ENCODE results near the gene MAST2.

MAST2 gene

GRCh38 chr1:45864167-45865106 is 61.0 kb downstream of the MAST2 start:
- Histone ChIP-seq H3K23ac (ENCODE audit: low read length) (no peak overlapping the region), H3K4me3 (ENCODE audit: low read depth, low read length) (no peak overlapping the region), H3K79me1 (ENCODE audit: low read length) (no peaks in the 10 kb centered on the region), H3K79me2 (ENCODE audit: control insufficient read depth, insufficient read depth, low read length, poor library complexity) (no peaks in the 10 kb centered on the region), H3K27me3 (ENCODE audit: insufficient read depth, low read length) (no peaks in the 10 kb centered on the region), H3K9ac (ENCODE audit: low read length) (no peak overlapping the region), H3K4me2 (ENCODE audit: low read length) (no peak overlapping the region), H2BK5ac (ENCODE audit: low read depth, low read length, poor library complexity) (no peak overlapping the region), H2AFZ (ENCODE audit: insufficient read depth, low read length, poor library complexity) (no peak overlapping the region), H2AK5ac (ENCODE audit: low read length) (no peak overlapping the region), H4K12ac (ENCODE audit: low read depth, low read length) (no peak overlapping the region), H3K18ac (ENCODE audit: low read length) (no peak overlapping the region), H3K27ac (ENCODE audit: low read depth, low read length) (no peak overlapping the region), H2BK120ac (ENCODE audit: insufficient read depth, low read length, poor library complexity) (no peak overlapping the region), H4K91ac (ENCODE audit: low read depth, low read length) (no peak overlapping the region), H4K8ac (ENCODE audit: low read depth, low read length) (no peak overlapping the region), H3K14ac (ENCODE audit: low read length) (no peak overlapping the region), H3K9me3 (ENCODE audit: insufficient read depth, low read depth, low read length) (no peaks in the 10 kb centered on the region), H3K4ac (ENCODE audit: low read depth, low read length) (no peak overlapping the region), H3K36me3 (ENCODE audit: control insufficient read depth in 1 of 2, insufficient read depth in 2 of 2, low read length in 2 of 2) (no peaks in the 10 kb centered on the region), H2BK12ac (ENCODE audit: low read length) (no peak overlapping the region), H3K4me1 (ENCODE audit: control insufficient read depth in 1 of 2, insufficient read depth in 2 of 2, low read length in 2 of 2) (peaks cover 0 to 2% of the 10 kb centered on the region in 2 experiments)
- no CpG with 5 or more reads among the region's 14 CpGs for WGBS (ENCODE audit: extremely low coverage, insufficient coverage, insufficient read length)
- no peak for DNase-seq

GRCh38 chr1:45867697-45868348 is 64.4 kb downstream of the MAST2 start:
- no peaks in the 10 kb centered on the region for H3K27me3 ChIP-seq (ENCODE audit: insufficient read depth, low read length)
- no peak overlapping the region for H3K18ac ChIP-seq (ENCODE audit: low read length)
- H4K8ac ChIP-seq (ENCODE audit: low read depth, low read length), result no peak overlapping the region
- H3K9me3 ChIP-seq (ENCODE audit: insufficient read depth, low read depth, low read length), result no peaks in the 10 kb centered on the region
- no peaks in the 10 kb centered on the region for H3K79me1 ChIP-seq (ENCODE audit: low read length)
- no peak overlapping the region for H3K4me3 ChIP-seq (ENCODE audit: low read depth, low read length)
- no peaks in the 10 kb centered on the region for H3K36me3 ChIP-seq (ENCODE audit: control insufficient read depth in 1 of 2, insufficient read depth in 2 of 2, low read length in 2 of 2)
- no peak overlapping the region for H2BK120ac ChIP-seq (ENCODE audit: insufficient read depth, low read length, poor library complexity)
- no peak overlapping the region for H3K4me2 ChIP-seq (ENCODE audit: low read length)
- H3K4me1 ChIP-seq (ENCODE audit: control insufficient read depth in 1 of 2, insufficient read depth in 2 of 2, low read length in 2 of 2), result peaks cover 0 to 4% of the 10 kb centered on the region in 2 experiments
- H3K79me2 ChIP-seq (ENCODE audit: control insufficient read depth, insufficient read depth, low read length, poor library complexity), result no peaks in the 10 kb centered on the region
- no peak overlapping the region for H2BK5ac ChIP-seq (ENCODE audit: low read depth, low read length, poor library complexity)
- no peak overlapping the region for H3K9ac ChIP-seq (ENCODE audit: low read length)
- no CpG with 5 or more reads among the region's 2 CpGs for WGBS (ENCODE audit: extremely low coverage, insufficient coverage, insufficient read length)
- no peak for DNase-seq
- H3K4ac ChIP-seq (ENCODE audit: low read depth, low read length), result no peak overlapping the region
- H4K12ac ChIP-seq (ENCODE audit: low read depth, low read length), result no peak overlapping the region
- no peak overlapping the region for H3K27ac ChIP-seq (ENCODE audit: low read depth, low read length)
- H2BK12ac ChIP-seq (ENCODE audit: low read length), result no peak overlapping the region
- no peak overlapping the region for H3K23ac ChIP-seq (ENCODE audit: low read length)
- H4K91ac ChIP-seq (ENCODE audit: low read depth, low read length), result no peak overlapping the region
- no peak overlapping the region for H2AFZ ChIP-seq (ENCODE audit: insufficient read depth, low read length, poor library complexity)
- H3K14ac ChIP-seq (ENCODE audit: low read length), result no peak overlapping the region
- no peak overlapping the region for H2AK5ac ChIP-seq (ENCODE audit: low read length)

- H2AK5ac ChIP-seq (ENCODE audit: low read length), result no peak overlapping the region
- H4K8ac ChIP-seq (ENCODE audit: low read depth, low read length), result no peak overlapping the region
- no peaks in the 10 kb centered on the region for H3K9me3 ChIP-seq (ENCODE audit: insufficient read depth, low read depth, low read length)
- H4K12ac ChIP-seq (ENCODE audit: low read depth, low read length), result no peak overlapping the region
- no peak overlapping the region for H3K4me2 ChIP-seq (ENCODE audit: low read length)
- H2BK12ac ChIP-seq (ENCODE audit: low read length), result no peak overlapping the region
- no peak overlapping the region for H2BK120ac ChIP-seq (ENCODE audit: insufficient read depth, low read length, poor library complexity)
- H3K27ac ChIP-seq (ENCODE audit: low read depth, low read length), result no peak overlapping the region
- H3K14ac ChIP-seq (ENCODE audit: low read length), result no peak overlapping the region
- no peaks in the 10 kb centered on the region for H3K36me3 ChIP-seq (ENCODE audit: control insufficient read depth in 1 of 2, insufficient read depth in 2 of 2, low read length in 2 of 2)
- no peaks in the 10 kb centered on the region for H3K79me2 ChIP-seq (ENCODE audit: control insufficient read depth, insufficient read depth, low read length, poor library complexity)
- DNase-seq, result no peak
- no peak overlapping the region for H3K4me3 ChIP-seq (ENCODE audit: low read depth, low read length)
- no peak overlapping the region for H2AFZ ChIP-seq (ENCODE audit: insufficient read depth, low read length, poor library complexity)
- no peak overlapping the region for H3K4ac ChIP-seq (ENCODE audit: low read depth, low read length)
- H3K9ac ChIP-seq (ENCODE audit: low read length), result no peak overlapping the region
- H3K27me3 ChIP-seq (ENCODE audit: insufficient read depth, low read length), result no peaks in the 10 kb centered on the region
- no peak overlapping the region for H3K18ac ChIP-seq (ENCODE audit: low read length)
- H3K4me1 ChIP-seq (ENCODE audit: control insufficient read depth in 1 of 2, insufficient read depth in 2 of 2, low read length in 2 of 2), result peaks cover 0 to 2% of the 10 kb centered on the region in 2 experiments
- no peak overlapping the region for H2BK5ac ChIP-seq (ENCODE audit: low read depth, low read length, poor library complexity)
- no peak overlapping the region for H3K23ac ChIP-seq (ENCODE audit: low read length)
- H4K91ac ChIP-seq (ENCODE audit: low read depth, low read length), result no peak overlapping the region
- no peaks in the 10 kb centered on the region for H3K79me1 ChIP-seq (ENCODE audit: low read length)
These were observed 65.4 kb downstream of the MAST2 start for GRCh38 chr1:45868861-45869260.

GRCh38 chr1:45870500-45870899 is 67.1 kb downstream of the MAST2 start:
- Histone ChIP-seq H3K36me3 (ENCODE audit: control insufficient read depth in 1 of 2, insufficient read depth in 2 of 2, low read length in 2 of 2) (no peaks in the 10 kb centered on the region), H2BK12ac (ENCODE audit: low read length) (no peak overlapping the region), H3K4me2 (ENCODE audit: low read length) (no peak overlapping the region), H3K4ac (ENCODE audit: low read depth, low read length) (no peak overlapping the region), H4K91ac (ENCODE audit: low read depth, low read length) (no peak overlapping the region), H3K9ac (ENCODE audit: low read length) (no peak overlapping the region), H3K18ac (ENCODE audit: low read length) (no peak overlapping the region), H3K14ac (ENCODE audit: low read length) (no peak overlapping the region), H3K23ac (ENCODE audit: low read length) (no peak overlapping the region), H2BK5ac (ENCODE audit: low read depth, low read length, poor library complexity) (no peak overlapping the region), H3K79me2 (ENCODE audit: control insufficient read depth, insufficient read depth, low read length, poor library complexity) (no peaks in the 10 kb centered on the region), H3K27ac (ENCODE audit: low read depth, low read length) (no peak overlapping the region), H3K27me3 (ENCODE audit: insufficient read depth, low read length) (no peaks in the 10 kb centered on the region), H4K12ac (ENCODE audit: low read depth, low read length) (no peak overlapping the region), H3K79me1 (ENCODE audit: low read length) (no peaks in the 10 kb centered on the region), H2BK120ac (ENCODE audit: insufficient read depth, low read length, poor library complexity) (no peak overlapping the region), H3K4me1 (ENCODE audit: control insufficient read depth in 1 of 2, insufficient read depth in 2 of 2, low read length in 2 of 2) (peaks cover 0 to 2% of the 10 kb centered on the region in 2 experiments), H2AK5ac (ENCODE audit: low read length) (no peak overlapping the region), H3K4me3 (ENCODE audit: low read depth, low read length) (no peak overlapping the region), H4K8ac (ENCODE audit: low read depth, low read length) (no peak overlapping the region), H3K9me3 (ENCODE audit: insufficient read depth, low read depth, low read length) (no peaks in the 10 kb centered on the region), H2AFZ (ENCODE audit: insufficient read depth, low read length, poor library complexity) (no peak overlapping the region)
- no CpG with 5 or more reads among the region's 6 CpGs for WGBS (ENCODE audit: extremely low coverage, insufficient coverage, insufficient read length)
- no peak for DNase-seq
